HG03039 (cell line): ENCODE results near the gene CLK3.

ENCODE experiments used
- ATAC-seq: cut with Tn5 transposase; IDR thresholded peaks from one replicate; pipeline ENCODE4 v1.9.1; 2021; ENCODE audit warnings: mild to moderate bottlenecking, moderate library complexity; ENCODE audit not compliant: unreplicated experiment

Gene CLK3

GRCh38 chr15:74603026-74603788 is 12.4 kb upstream of the CLK3 start:
- no peak for ATAC-seq

- ATAC-seq, result no peak
Measured at GRCh38 chr15:74603789-74604705, 11.6 kb upstream of the CLK3 start.

- ATAC-seq, result no peak
Measured at GRCh38 chr15:74604983-74605794, 10.4 kb upstream of the CLK3 start.

- no peak for ATAC-seq
Measured at GRCh38 chr15:74605795-74606150, 9.9 kb upstream of the CLK3 start.

GRCh38 chr15:74608786-74609185 is 6.8 kb upstream of the CLK3 start:
- no peak for ATAC-seq

GRCh38 chr15:74609938-74610301 is 5.7 kb upstream of the CLK3 start:
- ATAC-seq, result no peak

GRCh38 chr15:74610302-74610951 is 5.2 kb upstream of the CLK3 start:
- no peak for ATAC-seq

- no peak for ATAC-seq
Measured at GRCh38 chr15:74611341-74611740, 4.3 kb upstream of the CLK3 start.

GRCh38 chr15:74611834-74612233 is 3.8 kb upstream of the CLK3 start:
- ATAC-seq, result no peak

GRCh38 chr15:74612677-74613076 is 3.0 kb upstream of the CLK3 start:
- no peak for ATAC-seq

- ATAC-seq, result no peak
Measured at GRCh38 chr15:74613089-74613952, 2.3 kb upstream of the CLK3 start.

- no peak for ATAC-seq
Measured at GRCh38 chr15:74613953-74614743, 1.5 kb upstream of the CLK3 start.

GRCh38 chr15:74614744-74615507 is 710 bp upstream of the CLK3 start:
- peak; percentile 35 for ATAC-seq

GRCh38 chr15:74616366-74616939 is 817 bp downstream of the CLK3 start:
- ATAC-seq, result no peak

GRCh38 chr15:74616996-74617395 is 1.4 kb downstream of the CLK3 start:
- ATAC-seq, result no peak

- ATAC-seq, result no peak
Measured at GRCh38 chr15:74618841-74619596, 3.4 kb downstream of the CLK3 start.

- ATAC-seq, result no peak
Measured at GRCh38 chr15:74619916-74620635, 4.4 kb downstream of the CLK3 start.
